GM19455 (cell line): ENCODE data around the gene IL2RA.
"Not testable (repeated sequence)": the region's sequence is repeated elsewhere in the genome, so short reads cannot be mapped to it uniquely, and the experiment has no call there.

ENCODE experiments used
- ATAC-seq: cut with Tn5 transposase; IDR thresholded peaks from one replicate; pipeline ENCODE4 v1.9.1; 2021; ENCODE audit not compliant: unreplicated experiment

IL2RA gene

GRCh38 chr10:6044060-6044459 lies 18.1 kb downstream of the IL2RA start:
- no peak for ATAC-seq

- ATAC-seq: not testable (repeated sequence)
Observed at GRCh38 chr10:6043377-6043776, 18.8 kb downstream of the IL2RA start.

- no peak for ATAC-seq
Observed at GRCh38 chr10:6040205-6040604, 22.0 kb downstream of the IL2RA start.

- no peak for ATAC-seq
Observed at GRCh38 chr10:6039711-6040110, 22.5 kb downstream of the IL2RA start.

- ATAC-seq: no peak
Observed at GRCh38 chr10:6038071-6038631, 24.0 kb downstream of the IL2RA start.

GRCh38 chr10:6037422-6037821 lies 24.7 kb downstream of the IL2RA start:
- no peak for ATAC-seq

- no peak for ATAC-seq
Observed at GRCh38 chr10:6036861-6037321, 25.3 kb downstream of the IL2RA start.

- ATAC-seq: no peak
Observed at GRCh38 chr10:6035931-6036575, 26.1 kb downstream of the IL2RA start.

- ATAC-seq: no peak
Observed at GRCh38 chr10:6035101-6035834, 26.9 kb downstream of the IL2RA start.

- no peak for ATAC-seq
Observed at GRCh38 chr10:6034371-6034770, 27.8 kb downstream of the IL2RA start.

- ATAC-seq: no peak
Observed at GRCh38 chr10:6033954-6034353, 28.2 kb downstream of the IL2RA start.

GRCh38 chr10:6030940-6031339 lies 31.2 kb downstream of the IL2RA start:
- no peak for ATAC-seq

GRCh38 chr10:6030217-6030616 lies 31.9 kb downstream of the IL2RA start:
- no peak for ATAC-seq

- no peak for ATAC-seq
Observed at GRCh38 chr10:6027929-6028328, 34.2 kb downstream of the IL2RA start.

- no peak for ATAC-seq
Observed at GRCh38 chr10:6025683-6026255, 36.4 kb downstream of the IL2RA start.

GRCh38 chr10:6024334-6024682 lies 37.9 kb downstream of the IL2RA start:
- no peak for ATAC-seq

GRCh38 chr10:6023661-6024333 lies 38.4 kb downstream of the IL2RA start:
- no peak for ATAC-seq

- ATAC-seq: no peak
Observed at GRCh38 chr10:6022660-6023059, 39.5 kb downstream of the IL2RA start.

GRCh38 chr10:6020826-6021225 lies 41.3 kb downstream of the IL2RA start:
- no peak for ATAC-seq

GRCh38 chr10:6019796-6020195 lies 42.4 kb downstream of the IL2RA start:
- no peak for ATAC-seq

- no peak for ATAC-seq
Observed at GRCh38 chr10:6019010-6019782, 43.0 kb downstream of the IL2RA start.
